GM23338 (cell line): ENCODE data around the gene CCDC92. TPM values are rescaled to one million over a fixed set of nuclear protein-coding genes. Genes with fewer than 3 reads are reported as not detected.

Experiments used
- ATAC-seq: fragments of 200-7000 bp; cut with Tn5 transposase; 3 replicates; pipeline ENCODE4 v1.9.1; 2020
- DNase-seq: peaks from one replicate; pipeline ENCODE4 v3.0.0-alpha.2; 2015; ENCODE audit warnings: low spot score
- H2AFZ ChIP-seq: fragments of 200-600 bp; sonication (generic); 2 replicates; pipeline ENCODE4 v1.8.0; 2016; ENCODE audit warnings: antibody characterized with exemption, mild to moderate bottlenecking, moderate library complexity
- H3F3A ChIP-seq: fragments of 200-600 bp; sonication (generic); replicated peaks from 2 replicates; pipeline ENCODE4 v1.8.0; 2017; ENCODE audit warnings: antibody characterized with exemption, mixed run types, low read depth
- H3K27ac ChIP-seq: fragments of 200-600 bp; sonication (generic); 2 replicates; pipeline ENCODE4 v1.6.1; 2016; ENCODE audit warnings: low read depth
- H3K27me3 ChIP-seq: fragments of 200-600 bp; sonication (generic); 2 replicates; pipeline ENCODE4 v1.8.0; 2016; ENCODE audit warnings: mild to moderate bottlenecking, mixed run types, moderate library complexity; ENCODE audit not compliant: insufficient read depth
- H3K36me3 ChIP-seq: fragments of 200-600 bp; sonication (generic); 2 replicates; pipeline ENCODE4 v1.8.0; 2016; ENCODE audit warnings: mild to moderate bottlenecking; ENCODE audit not compliant: insufficient read depth
- H3K4me1 ChIP-seq: fragments of 200-600 bp; sonication (generic); 2 replicates; pipeline ENCODE4 v1.8.0; 2016; ENCODE audit warnings: mild to moderate bottlenecking, moderate library complexity; ENCODE audit not compliant: insufficient read depth
- H3K4me2 ChIP-seq: fragments of 200-600 bp; sonication (generic); 2 replicates; pipeline ENCODE4 v1.7.1; 2017; ENCODE audit warnings: mixed run types
- H3K4me3 ChIP-seq: fragments of 200-600 bp; sonication (generic); 2 replicates; pipeline ENCODE4 v1.6.1; 2016; ENCODE audit warnings: mixed run types
- H3K79me2 ChIP-seq: fragments of 200-600 bp; sonication (generic); replicated peaks from 2 replicates; pipeline ENCODE4 v1.8.0; 2017; ENCODE audit warnings: mild to moderate bottlenecking; ENCODE audit not compliant: insufficient read depth
- H3K9me2 ChIP-seq: fragments of 200-600 bp; sonication (generic); 2 replicates; pipeline ENCODE4 v1.8.0; 2017; ENCODE audit not compliant: insufficient read depth
- H4K20me1 ChIP-seq: fragments of 200-600 bp; sonication (generic); replicated peaks from 2 replicates; pipeline ENCODE4 v1.8.0; 2017; ENCODE audit warnings: mild to moderate bottlenecking; ENCODE audit not compliant: insufficient read depth
- H3K27ac Mint-ChIP-seq: 2 replicates; pipeline ENCODE4 v1.8.0; 2020; ENCODE audit warnings: inconsistent platforms, mild to moderate bottlenecking, moderate library complexity, mixed read lengths
- H3K27me3 Mint-ChIP-seq: 3 replicates; pipeline ENCODE4 v1.8.0; 2022; ENCODE audit warnings: low read depth, mild to moderate bottlenecking, moderate library complexity, mixed read lengths, inconsistent platforms; ENCODE audit not compliant: insufficient read depth, poor library complexity
- H3K36me3 Mint-ChIP-seq: 3 replicates; pipeline ENCODE4 v1.8.0; 2021; ENCODE audit warnings: low read depth, mild to moderate bottlenecking, inconsistent platforms, moderate library complexity, mixed read lengths
- H3K4me1 Mint-ChIP-seq: 3 replicates; pipeline ENCODE4 v1.8.0; 2020; ENCODE audit warnings: mild to moderate bottlenecking, inconsistent platforms, mixed read lengths
- H3K4me3 Mint-ChIP-seq: 3 replicates; pipeline ENCODE4 v1.8.0; 2021; ENCODE audit warnings: moderate library complexity, mild to moderate bottlenecking, inconsistent platforms, mixed read lengths
- H3K9me3 Mint-ChIP-seq: 3 replicates; pipeline ENCODE4 v1.8.0; 2020; ENCODE audit warnings: moderate library complexity, mild to moderate bottlenecking, inconsistent platforms, mixed read lengths
- EZH2 ChIP-seq: fragments of 200-600 bp; sonication (generic); IDR thresholded peaks from one replicate; pipeline ENCODE4 v1.8.0; 2017; ENCODE audit warnings: antibody characterized with exemption, mild to moderate bottlenecking, low read depth; ENCODE audit not compliant: unreplicated experiment
- EZH2phosphoT487 ChIP-seq: fragments of 200-600 bp; sonication (generic); IDR thresholded peaks from one replicate; pipeline ENCODE4 v1.8.1; 2018; ENCODE audit warnings: antibody characterized with exemption; ENCODE audit not compliant: unreplicated experiment
- JUNB ChIP-seq: IDR thresholded peaks from one replicate; pipeline ENCODE4 v1.6.1; 2016; ENCODE audit warnings: antibody characterized with exemption; ENCODE audit not compliant: unreplicated experiment
- POLR2AphosphoS5 ChIP-seq: IDR thresholded peaks from 2 replicates; pipeline ENCODE4 v1.6.1; 2016; ENCODE audit warnings: antibody characterized with exemption, low read depth
- STAT1 ChIP-seq: IDR thresholded peaks from one replicate; pipeline ENCODE4 v1.6.1; 2016; ENCODE audit warnings: antibody characterized with exemption; ENCODE audit not compliant: unreplicated experiment
- ZNF331 ChIP-seq: fragments of 250-450 bp; sonication (Bioruptor Pico); IDR thresholded peaks from 2 replicates; pipeline ENCODE4 v1.5.0; 2020; ENCODE audit warnings: low read depth, mild to moderate bottlenecking, moderate library complexity
- polyA plus RNA-seq: library from polyadenylated mRNA; unstranded; fragments of >200 nt; fragmentation: Nextera tagmentation; extraction: Ambion mirVana; gene quantifications from 2 replicates; pipeline ENCODE4 v1.2.1, GENCODE V29; 2016
- total RNA-seq: library from RNA; depleted of rRNA; stranded (reverse); fragments of >200 nt; shearing (Covaris generic); gene quantifications from 2 replicates; pipeline ENCODE4 v1.2.3, GENCODE V29; 2014
- TF ChIP-seq, protein P1 (sequence below), 2 experiments: fragments of 200-600 bp in 1 of 2; sonication (generic) in 1 of 2; conservative IDR thresholded peaks; 2 replicates each; pipeline versions ENCODE4 v1.5.1 to v1.6.1; 2016 to 2017; ENCODE audit warnings: antibody characterized with exemption in 2 of 2, low read depth in 2 of 2, mild to moderate bottlenecking in 2 of 2, moderate library complexity in 1 of 2

Gene CCDC92
- total and polyA plus RNA-seq, 2 experiments from 2014 or later, result 0.08 to 0.31 TPM

DNA sequence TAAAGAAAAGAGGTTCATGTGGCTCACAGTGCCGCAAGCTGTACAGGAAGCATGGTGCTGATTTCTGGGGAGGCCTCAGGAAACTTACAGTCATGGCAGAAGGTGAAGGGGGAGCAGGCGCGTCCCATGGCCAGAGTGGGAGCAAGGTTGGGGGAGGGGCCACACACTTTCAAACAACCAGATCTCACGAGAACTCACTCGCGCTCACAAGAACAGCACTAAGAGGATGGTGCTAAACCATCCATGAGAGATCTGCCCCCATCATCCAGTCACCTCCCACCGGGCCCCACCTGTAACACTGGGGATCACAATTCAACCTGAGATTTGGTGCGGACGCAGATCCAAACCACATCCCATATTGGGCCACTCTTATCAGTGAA lies 80.5 kb downstream of the CCDC92 start:
- H2AFZ ChIP-seq, result 0 out of 2 replicates have a peak overlapping the region, but pooled peaks have one; percentile 38
- no peaks in the 10 kb centered on the region for H4K20me1 ChIP-seq
- no peaks in the 10 kb centered on the region for H3K36me3 Mint-ChIP-seq
- DNase-seq (no peak), ATAC-seq (no peak)
- no peaks in the 10 kb centered on the region for H3K9me2 ChIP-seq
- H3K9me3 Mint-ChIP-seq, result no peaks in the 10 kb centered on the region; the same call in 2 of the 3 replicates
- no peaks in the 10 kb centered on the region for H3K36me3 ChIP-seq
- H3K4me1 Mint-ChIP-seq, result peaks cover 13% of the 10 kb centered on the region
- H3K27me3 Mint-ChIP-seq, result peaks cover 5% of the 10 kb centered on the region
- no peaks in the 10 kb centered on the region for H3F3A ChIP-seq
- no peaks in the 10 kb centered on the region for H3K4me1 ChIP-seq
- H3K4me3 ChIP-seq, result no peak overlapping the region
- no peak overlapping the region for H3K27ac ChIP-seq
- H3K79me2 ChIP-seq, result no peaks in the 10 kb centered on the region
- no peak overlapping the region for H3K27ac Mint-ChIP-seq
- no peak overlapping the region for H3K4me2 ChIP-seq
- TF ChIP-seq, protein P1, sequence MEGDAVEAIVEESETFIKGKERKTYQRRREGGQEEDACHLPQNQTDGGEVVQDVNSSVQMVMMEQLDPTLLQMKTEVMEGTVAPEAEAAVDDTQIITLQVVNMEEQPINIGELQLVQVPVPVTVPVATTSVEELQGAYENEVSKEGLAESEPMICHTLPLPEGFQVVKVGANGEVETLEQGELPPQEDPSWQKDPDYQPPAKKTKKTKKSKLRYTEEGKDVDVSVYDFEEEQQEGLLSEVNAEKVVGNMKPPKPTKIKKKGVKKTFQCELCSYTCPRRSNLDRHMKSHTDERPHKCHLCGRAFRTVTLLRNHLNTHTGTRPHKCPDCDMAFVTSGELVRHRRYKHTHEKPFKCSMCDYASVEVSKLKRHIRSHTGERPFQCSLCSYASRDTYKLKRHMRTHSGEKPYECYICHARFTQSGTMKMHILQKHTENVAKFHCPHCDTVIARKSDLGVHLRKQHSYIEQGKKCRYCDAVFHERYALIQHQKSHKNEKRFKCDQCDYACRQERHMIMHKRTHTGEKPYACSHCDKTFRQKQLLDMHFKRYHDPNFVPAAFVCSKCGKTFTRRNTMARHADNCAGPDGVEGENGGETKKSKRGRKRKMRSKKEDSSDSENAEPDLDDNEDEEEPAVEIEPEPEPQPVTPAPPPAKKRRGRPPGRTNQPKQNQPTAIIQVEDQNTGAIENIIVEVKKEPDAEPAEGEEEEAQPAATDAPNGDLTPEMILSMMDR (conservative IDR thresholded peaks at IDR 0.05; ENCODE audit: low read depth in 2 of 2), result no peak
- TF ChIP-seq JUNB (no peak), POLR2AphosphoS5 (no peak), STAT1 (no peak), EZH2 (no peak), ZNF331 (CRISPR knock-in tag) (no peak)
- no peak overlapping the region for H3K4me3 Mint-ChIP-seq
- H3K27me3 ChIP-seq, result no peaks in the 10 kb centered on the region

DNA sequence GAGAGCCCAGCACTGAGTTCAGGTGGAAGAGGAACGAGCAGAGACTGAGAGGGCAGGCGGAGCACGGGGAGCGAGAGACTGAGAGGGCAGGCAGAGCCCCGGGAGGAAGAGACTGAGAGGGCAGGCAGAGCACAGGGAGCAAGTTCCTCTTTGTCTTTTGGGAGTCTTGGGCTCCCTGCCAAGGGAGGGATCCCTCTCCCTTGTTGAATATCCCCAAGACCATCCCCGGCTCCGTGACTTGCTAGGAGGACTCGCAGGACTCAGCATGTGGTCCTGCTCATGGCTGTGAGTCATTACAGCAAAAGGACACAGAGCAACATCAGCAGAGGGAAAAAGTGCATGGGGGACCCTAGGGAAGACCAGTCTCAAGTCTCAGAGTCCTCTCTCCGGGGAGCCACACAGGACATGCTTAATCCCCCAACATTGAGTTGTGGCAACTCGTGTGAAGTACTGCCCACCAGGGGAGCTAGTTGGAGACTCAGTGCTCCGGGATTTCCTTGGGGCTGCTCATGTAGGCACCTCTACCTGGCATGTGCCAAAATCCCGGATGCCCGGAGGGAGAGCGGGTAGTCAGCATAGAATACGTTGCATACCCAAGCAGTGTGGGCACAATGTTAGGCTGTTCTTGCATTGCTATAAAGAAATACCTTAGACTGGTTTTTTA lies 81.0 kb downstream of the CCDC92 start:
- Histone ChIP-seq H3K36me3 (no peaks in the 10 kb centered on the region), H2AFZ (0 out of 2 replicates have a peak overlapping the region, but pooled peaks have one; percentile 38), H3F3A (no peaks in the 10 kb centered on the region), H3K9me2 (no peaks in the 10 kb centered on the region), H3K27me3 (no peaks in the 10 kb centered on the region), H3K4me2 (no peak overlapping the region), H3K4me3 (no peak overlapping the region), H4K20me1 (no peaks in the 10 kb centered on the region), H3K4me1 (no peaks in the 10 kb centered on the region), H3K79me2 (no peaks in the 10 kb centered on the region), H3K27ac (no peak overlapping the region)
- ATAC-seq, result peak; percentile 37
- TF ChIP-seq ZNF331 (CRISPR knock-in tag) (no peak), EZH2phosphoT487 (no peak)
- TF ChIP-seq, protein P1 (conservative IDR thresholded peaks at IDR 0.05; ENCODE audit: low read depth in 2 of 2), result no peak
- Mint-ChIP-seq H3K36me3 (no peaks in the 10 kb centered on the region), H3K27me3 (peaks cover 10% of the 10 kb centered on the region), H3K9me3 (no peaks in the 10 kb centered on the region; the same call in 2 of the 3 replicates), H3K27ac (no peak overlapping the region), H3K4me1 (peaks cover 13% of the 10 kb centered on the region), H3K4me3 (no peak overlapping the region)
- DNase-seq, result no peak
